ENCODE measurements around the gene NDFIP2. TPM values are rescaled to one million over a fixed set of nuclear protein-coding genes. Genes with fewer than 3 reads are reported as not detected.

The NDFIP2 gene
- total and polyA plus RNA-seq, 2 donors (not counting 3 experiments of a cell fraction or from before 2014, with no cell fraction given) = 7.9 to 18.5 TPM

DNA sequence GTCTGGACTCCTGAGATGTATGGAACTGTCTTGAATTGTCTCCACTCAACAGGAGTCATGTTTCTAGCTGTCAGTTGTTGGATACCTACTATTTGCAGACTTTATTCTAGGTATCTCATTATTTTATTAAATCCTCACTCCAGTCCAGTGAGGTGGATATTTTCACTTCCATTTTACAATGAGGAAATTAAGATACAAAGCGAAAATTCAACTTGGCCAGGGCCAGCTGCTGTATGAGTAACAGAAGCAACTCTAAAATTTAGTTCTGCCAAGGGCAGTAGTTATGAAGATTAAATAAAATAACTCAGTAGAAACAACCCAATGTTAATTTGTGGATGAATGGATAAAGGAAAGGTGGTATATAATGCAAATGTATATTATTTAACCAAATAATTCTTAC, 12.6 kb upstream of the NDFIP2 start:
- Histone ChIP-seq H3K27ac (ENCODE audit: insufficient read depth, low read depth, low read length) (no peak overlapping the region), H3K27me3 (ENCODE audit: control insufficient read depth in 2 of 2, insufficient read depth in 2 of 2, low read length in 2 of 2) (no peaks in the 10 kb centered on the region), H3K36me3 (ENCODE audit: control insufficient read depth in 2 of 2, extremely low read depth in 1 of 2, insufficient read depth in 2 of 2, low read length in 2 of 2) (no peaks in the 10 kb centered on the region), H3K9me1 (replicated peaks; ENCODE audit: control insufficient read depth, extremely low read depth, insufficient read depth, low read length) (no peaks in the 10 kb centered on the region), H3K9ac (replicated peaks; ENCODE audit: extremely low read depth, insufficient read depth, low read length) (no peak overlapping the region), H2AFZ (ENCODE audit: low read depth, low read length) (no peak overlapping the region), H3K4me1 (ENCODE audit: control insufficient read depth, extremely low read depth, insufficient read depth, low read length) (no peaks in the 10 kb centered on the region), H3K4me2 (ENCODE audit: insufficient read depth, low read length) (no peak overlapping the region), H3K4me3 (replicated peaks in 1 of 3; ENCODE audit: insufficient read depth in 1 of 3, low read depth in 1 of 3, low read length in 3 of 3) (no peak overlapping the region), H4K20me1 (replicated peaks; ENCODE audit: control insufficient read depth, extremely low read depth, insufficient read depth, low read length) (no peaks in the 10 kb centered on the region), H3K9me3 (replicated peaks; ENCODE audit: control insufficient read depth, insufficient read depth, low read length) (no peaks in the 10 kb centered on the region), H3K79me2 (ENCODE audit: control insufficient read depth, insufficient read depth, low read length) (no peaks in the 10 kb centered on the region)
- no TSS peak for BruUV-seq (replicated peaks)
- dilution Hi-C loops (cut with MboI; ENCODE audit: extremely low pct_ligation_motif_present, low sequenced_read_pairs) = no loop called here
- intact Hi-C loops (cut with micrococcal nuclease) = no loop called here
- DNase-seq (ENCODE audit: low read depth, low spot score) (no peak), FAIRE-seq (no peak)
- TF ChIP-seq MYC (IDR thresholded peaks at IDR 0.05; ENCODE audit: low read depth, low read length) (no peak), POLR2AphosphoS5 (IDR thresholded peaks at IDR 0.05; ENCODE audit: insufficient read depth, low read depth, low read length) (no peak), POLR2A (IDR thresholded peaks at IDR 0.05; ENCODE audit: low read depth, low read length) (no peak)
- CTCF ChIA-PET = no interaction called here
- POLR2A ChIA-PET = no interaction called here

DNA sequence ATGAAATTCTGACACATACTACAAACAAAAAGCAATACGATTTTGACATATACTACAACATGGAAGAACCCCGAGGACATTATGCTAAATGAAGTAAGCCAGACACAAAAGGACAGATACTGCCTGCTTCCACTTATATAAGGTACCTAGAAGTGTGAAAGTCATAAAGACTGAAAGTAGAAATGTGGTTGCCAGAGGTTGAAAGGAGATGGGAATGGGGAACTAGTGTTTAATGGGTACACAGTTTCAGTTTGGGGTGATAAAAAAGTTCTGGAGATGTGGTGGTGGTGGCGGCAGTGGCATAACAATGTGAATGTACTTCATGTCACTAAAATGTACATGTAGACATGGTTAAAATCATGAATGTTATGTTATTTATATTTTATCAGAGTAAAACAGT, 12.1 kb upstream of the NDFIP2 start:
- no peak for TF ChIP-seq MAX (IDR thresholded peaks at IDR 0.05; ENCODE audit: insufficient read depth, insufficient read length)
- TF ChIP-seq EZH2 (IDR thresholded peaks at IDR 0.05; ENCODE audit: borderline replicate concordance, low read depth, low read length, severe bottlenecking) = no peak
- no peak for TF ChIP-seq POLR2AphosphoS5 (IDR thresholded peaks at IDR 0.05; ENCODE audit: insufficient read depth, low read depth, low read length)
- TF ChIP-seq, protein P1, sequence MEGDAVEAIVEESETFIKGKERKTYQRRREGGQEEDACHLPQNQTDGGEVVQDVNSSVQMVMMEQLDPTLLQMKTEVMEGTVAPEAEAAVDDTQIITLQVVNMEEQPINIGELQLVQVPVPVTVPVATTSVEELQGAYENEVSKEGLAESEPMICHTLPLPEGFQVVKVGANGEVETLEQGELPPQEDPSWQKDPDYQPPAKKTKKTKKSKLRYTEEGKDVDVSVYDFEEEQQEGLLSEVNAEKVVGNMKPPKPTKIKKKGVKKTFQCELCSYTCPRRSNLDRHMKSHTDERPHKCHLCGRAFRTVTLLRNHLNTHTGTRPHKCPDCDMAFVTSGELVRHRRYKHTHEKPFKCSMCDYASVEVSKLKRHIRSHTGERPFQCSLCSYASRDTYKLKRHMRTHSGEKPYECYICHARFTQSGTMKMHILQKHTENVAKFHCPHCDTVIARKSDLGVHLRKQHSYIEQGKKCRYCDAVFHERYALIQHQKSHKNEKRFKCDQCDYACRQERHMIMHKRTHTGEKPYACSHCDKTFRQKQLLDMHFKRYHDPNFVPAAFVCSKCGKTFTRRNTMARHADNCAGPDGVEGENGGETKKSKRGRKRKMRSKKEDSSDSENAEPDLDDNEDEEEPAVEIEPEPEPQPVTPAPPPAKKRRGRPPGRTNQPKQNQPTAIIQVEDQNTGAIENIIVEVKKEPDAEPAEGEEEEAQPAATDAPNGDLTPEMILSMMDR (IDR thresholded peaks at IDR 0.05; ENCODE audit: extremely low read depth in 1 of 2, insufficient read depth in 1 of 2, low read depth in 1 of 2, low read length in 2 of 2) = no peak
- no peak for TF ChIP-seq FOS (IDR thresholded peaks at IDR 0.05; ENCODE audit: borderline replicate concordance, insufficient read depth, low read length)
- no peak for TF ChIP-seq GATA2 (IDR thresholded peaks at IDR 0.05; ENCODE audit: insufficient read depth, insufficient read length, low read depth, low read length)
- no peak for TF ChIP-seq POLR2A (IDR thresholded peaks at IDR 0.05; ENCODE audit: low read depth, low read length)
- TF ChIP-seq JUN (IDR thresholded peaks at IDR 0.05; ENCODE audit: borderline replicate concordance, insufficient read depth, insufficient read length, low read depth) = no peak
- no peak for TF ChIP-seq MYC (IDR thresholded peaks at IDR 0.05; ENCODE audit: low read depth, low read length)
- Histone ChIP-seq H3K36me3 (ENCODE audit: control insufficient read depth in 2 of 2, extremely low read depth in 1 of 2, insufficient read depth in 2 of 2, low read length in 2 of 2) (no peaks in the 10 kb centered on the region), H3K4me3 (replicated peaks in 1 of 3; ENCODE audit: insufficient read depth in 1 of 3, low read depth in 1 of 3, low read length in 3 of 3) (no peak overlapping the region), H2AFZ (ENCODE audit: low read depth, low read length) (no peak overlapping the region), H3K27me3 (ENCODE audit: control insufficient read depth in 2 of 2, insufficient read depth in 2 of 2, low read length in 2 of 2) (no peaks in the 10 kb centered on the region), H3K9ac (replicated peaks; ENCODE audit: extremely low read depth, insufficient read depth, low read length) (no peak overlapping the region), H3K27ac (ENCODE audit: insufficient read depth, low read depth, low read length) (no peak overlapping the region), H3K4me1 (ENCODE audit: control insufficient read depth, extremely low read depth, insufficient read depth, low read length) (no peaks in the 10 kb centered on the region), H4K20me1 (replicated peaks; ENCODE audit: control insufficient read depth, extremely low read depth, insufficient read depth, low read length) (no peaks in the 10 kb centered on the region), H3K9me1 (replicated peaks; ENCODE audit: control insufficient read depth, extremely low read depth, insufficient read depth, low read length) (no peaks in the 10 kb centered on the region), H3K9me3 (replicated peaks; ENCODE audit: control insufficient read depth, insufficient read depth, low read length) (no peaks in the 10 kb centered on the region), H3K79me2 (ENCODE audit: control insufficient read depth, insufficient read depth, low read length) (no peaks in the 10 kb centered on the region), H3K4me2 (ENCODE audit: insufficient read depth, low read length) (no peak overlapping the region)
- intact Hi-C loops (cut with micrococcal nuclease) = no loop called here
- no peak for FAIRE-seq
- POLR2A ChIA-PET = no interaction called here
- BruUV-seq (replicated peaks) = no TSS peak
- CTCF ChIA-PET = no interaction called here
- no peak for DNase-seq (ENCODE audit: low read depth, low spot score)
- dilution Hi-C loops (cut with MboI; ENCODE audit: extremely low pct_ligation_motif_present, low sequenced_read_pairs) = no loop called here

All from endothelial cell of umbilical vein (primary cell).